ENCODE data around the gene NPDC1.

Gene NPDC1

GRCh38 chr9:137046088-137046787, at the start of gene NPDC1:
Gene NPDC1, minus strand, starts transcription at chr9:137046177. Its CDS starts 188 bp downstream, at chr9:137045989.
- peak; percentile 90 for DNase-seq

- no peak for DNase-seq
Observed at GRCh38 chr9:137089232-137089947, 43.4 kb upstream of the NPDC1 start.

GRCh38 chr9:137088121-137088520, 42.1 kb upstream of the NPDC1 start:
- DNase-seq = no peak

GRCh38 chr9:137087409-137087925, 41.5 kb upstream of the NPDC1 start:
- DNase-seq = peak; percentile 60

GRCh38 chr9:137086531-137087408, 40.8 kb upstream of the NPDC1 start, which contains the start of gene MAN1B1:
Gene MAN1B1, plus strand, starts transcription at chr9:137086985. Its CDS starts 15 bp downstream, at chr9:137087000.
- DNase-seq = peak; percentile 99

GRCh38 chr9:137085920-137086530, 40.0 kb upstream of the NPDC1 start:
- DNase-seq = peak; percentile 64

GRCh38 chr9:137084526-137084925, 38.5 kb upstream of the NPDC1 start:
- no peak for DNase-seq

GRCh38 chr9:137083394-137084004, 37.5 kb upstream of the NPDC1 start:
- DNase-seq = peak; percentile 55

- no peak for DNase-seq
Observed at GRCh38 chr9:137082925-137083290, 36.9 kb upstream of the NPDC1 start.

- DNase-seq = no peak
Observed at GRCh38 chr9:137082222-137082924, 36.4 kb upstream of the NPDC1 start.

- DNase-seq = no peak
Observed at GRCh38 chr9:137080260-137081122, 34.5 kb upstream of the NPDC1 start.

GRCh38 chr9:137079401-137079787, 33.4 kb upstream of the NPDC1 start:
- DNase-seq = no peak

GRCh38 chr9:137078701-137079400, 32.9 kb upstream of the NPDC1 start:
- DNase-seq = no peak

- DNase-seq = peak; percentile 65
Observed at GRCh38 chr9:137077758-137078693, 32.0 kb upstream of the NPDC1 start.

GRCh38 chr9:137077010-137077747, 31.2 kb upstream of the NPDC1 start, which contains the start of gene UAP1L1:
Gene UAP1L1, plus strand, starts transcription at chr9:137077517. Its CDS starts 16 bp downstream, at chr9:137077533.
- peak; percentile 73 for DNase-seq

- no peak for DNase-seq
Observed at GRCh38 chr9:137076636-137077009, 30.6 kb upstream of the NPDC1 start.

- no peak for DNase-seq
Observed at GRCh38 chr9:137075275-137075775, 29.3 kb upstream of the NPDC1 start.
